Measurements from ENCODE around the gene SCGN. TPM values are rescaled to one million over a fixed set of nuclear protein-coding genes. Genes with fewer than 3 reads are reported as not detected.

SCGN gene
- total and polyA plus RNA-seq, 9 of the 15 experiments (the other 6 are each of a cell fraction or from before 2014, with no cell fraction given) = not detected

DNA sequence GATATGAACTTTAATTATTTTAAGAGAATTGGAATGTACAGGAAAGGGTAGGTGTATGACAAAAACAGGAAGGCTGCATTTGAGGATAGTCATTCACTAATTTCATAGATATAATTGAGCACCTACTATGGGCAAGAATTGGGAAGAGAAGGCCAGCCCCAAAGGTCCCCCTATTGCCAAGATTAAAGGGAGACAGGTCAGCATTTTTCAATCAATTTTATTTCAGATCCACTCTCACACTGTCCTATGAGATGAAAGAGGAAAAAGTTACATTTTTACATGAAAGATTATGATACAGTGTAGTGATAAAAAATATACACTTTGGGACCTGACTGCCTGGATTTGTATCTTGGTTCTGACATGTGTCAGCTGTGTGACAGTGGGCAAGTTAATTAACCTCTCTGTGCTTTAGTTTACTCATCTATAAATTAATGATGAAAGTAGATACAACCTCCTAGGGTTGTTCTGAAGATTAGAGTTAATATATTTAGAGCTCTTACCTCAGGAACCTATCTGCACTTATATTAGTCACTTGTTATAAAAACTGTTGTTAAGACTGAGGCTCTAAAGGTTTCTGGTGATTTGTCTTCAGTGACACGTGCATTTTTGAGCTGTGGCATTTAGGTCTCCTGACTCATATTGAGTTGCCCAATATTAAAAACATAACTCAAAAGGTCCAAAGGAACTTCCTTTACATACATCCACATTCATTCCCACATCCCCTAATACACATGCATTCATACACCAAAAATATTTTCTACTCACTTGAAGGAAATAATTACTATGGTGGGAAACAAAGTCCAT is 45.7 kb downstream of the SCGN start (continued):
- TF ChIP-seq LCOR (CRISPR knock-in tag; IDR thresholded peaks at IDR 0.05) = no peak
- TF ChIP-seq KLF6 (CRISPR knock-in tag; IDR thresholded peaks at IDR 0.05; ENCODE audit: borderline replicate concordance) = no peak
- TF ChIP-seq ZFP36 (IDR thresholded peaks at IDR 0.05; ENCODE audit: low read depth, low read length, partially characterized antibody) = peak; percentile 82
- TF ChIP-seq, protein P1, sequence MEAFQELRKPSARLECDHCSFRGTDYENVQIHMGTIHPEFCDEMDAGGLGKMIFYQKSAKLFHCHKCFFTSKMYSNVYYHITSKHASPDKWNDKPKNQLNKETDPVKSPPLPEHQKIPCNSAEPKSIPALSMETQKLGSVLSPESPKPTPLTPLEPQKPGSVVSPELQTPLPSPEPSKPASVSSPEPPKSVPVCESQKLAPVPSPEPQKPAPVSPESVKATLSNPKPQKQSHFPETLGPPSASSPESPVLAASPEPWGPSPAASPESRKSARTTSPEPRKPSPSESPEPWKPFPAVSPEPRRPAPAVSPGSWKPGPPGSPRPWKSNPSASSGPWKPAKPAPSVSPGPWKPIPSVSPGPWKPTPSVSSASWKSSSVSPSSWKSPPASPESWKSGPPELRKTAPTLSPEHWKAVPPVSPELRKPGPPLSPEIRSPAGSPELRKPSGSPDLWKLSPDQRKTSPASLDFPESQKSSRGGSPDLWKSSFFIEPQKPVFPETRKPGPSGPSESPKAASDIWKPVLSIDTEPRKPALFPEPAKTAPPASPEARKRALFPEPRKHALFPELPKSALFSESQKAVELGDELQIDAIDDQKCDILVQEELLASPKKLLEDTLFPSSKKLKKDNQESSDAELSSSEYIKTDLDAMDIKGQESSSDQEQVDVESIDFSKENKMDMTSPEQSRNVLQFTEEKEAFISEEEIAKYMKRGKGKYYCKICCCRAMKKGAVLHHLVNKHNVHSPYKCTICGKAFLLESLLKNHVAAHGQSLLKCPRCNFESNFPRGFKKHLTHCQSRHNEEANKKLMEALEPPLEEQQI (IDR thresholded peaks at IDR 0.05) = no peak
- TF ChIP-seq, protein P2, sequence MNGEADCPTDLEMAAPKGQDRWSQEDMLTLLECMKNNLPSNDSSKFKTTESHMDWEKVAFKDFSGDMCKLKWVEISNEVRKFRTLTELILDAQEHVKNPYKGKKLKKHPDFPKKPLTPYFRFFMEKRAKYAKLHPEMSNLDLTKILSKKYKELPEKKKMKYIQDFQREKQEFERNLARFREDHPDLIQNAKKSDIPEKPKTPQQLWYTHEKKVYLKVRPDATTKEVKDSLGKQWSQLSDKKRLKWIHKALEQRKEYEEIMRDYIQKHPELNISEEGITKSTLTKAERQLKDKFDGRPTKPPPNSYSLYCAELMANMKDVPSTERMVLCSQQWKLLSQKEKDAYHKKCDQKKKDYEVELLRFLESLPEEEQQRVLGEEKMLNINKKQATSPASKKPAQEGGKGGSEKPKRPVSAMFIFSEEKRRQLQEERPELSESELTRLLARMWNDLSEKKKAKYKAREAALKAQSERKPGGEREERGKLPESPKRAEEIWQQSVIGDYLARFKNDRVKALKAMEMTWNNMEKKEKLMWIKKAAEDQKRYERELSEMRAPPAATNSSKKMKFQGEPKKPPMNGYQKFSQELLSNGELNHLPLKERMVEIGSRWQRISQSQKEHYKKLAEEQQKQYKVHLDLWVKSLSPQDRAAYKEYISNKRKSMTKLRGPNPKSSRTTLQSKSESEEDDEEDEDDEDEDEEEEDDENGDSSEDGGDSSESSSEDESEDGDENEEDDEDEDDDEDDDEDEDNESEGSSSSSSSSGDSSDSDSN (IDR thresholded peaks at IDR 0.05; ENCODE audit: borderline replicate concordance in 1 of 2, low read depth in 2 of 2, low read length in 2 of 2) = no peak
- no peak for TF ChIP-seq HNRNPH1 (optimal IDR thresholded peaks at IDR 0.05; ENCODE audit: low read depth, low read length)
- TF ChIP-seq L3MBTL2 (IDR thresholded peaks at IDR 0.05) = no peak
- no peak for TF ChIP-seq ZNF384 (IDR thresholded peaks at IDR 0.05; ENCODE audit: low read depth, low read length)
- no peak for TF ChIP-seq PHTF2 (CRISPR knock-in tag; IDR thresholded peaks at IDR 0.05)
- peak; percentile 82 for TF ChIP-seq BCOR (IDR thresholded peaks at IDR 0.05)
- TF ChIP-seq CBX1 (IDR thresholded peaks at IDR 0.05; ENCODE audit: low read depth) = no peak
- TF ChIP-seq MEIS2 (IDR thresholded peaks at IDR 0.05; ENCODE audit: partially characterized antibody) = no peak
- TF ChIP-seq ETV5 (CRISPR knock-in tag; IDR thresholded peaks at IDR 0.05; ENCODE audit: low read depth) = no peak
- TF ChIP-seq TCF7L2 (IDR thresholded peaks at IDR 0.05; ENCODE audit: low read depth, low read length) = no peak
- TF ChIP-seq ZNF224 (CRISPR knock-in tag; IDR thresholded peaks at IDR 0.05) = no peak
- no peak for TF ChIP-seq LEF1 (IDR thresholded peaks at IDR 0.05)
- TF ChIP-seq ZNF311 (CRISPR knock-in tag; IDR thresholded peaks at IDR 0.05) = no peak
- TF ChIP-seq KDM1A (IDR thresholded peaks at IDR 0.05) = peak in 1 of 2 experiments; percentile 41; a peak in 2 of 4 replicates
- TF ChIP-seq ZNF253 (CRISPR knock-in tag; conservative IDR thresholded peaks at IDR 0.05) = no peak
- no peak for TF ChIP-seq JUN (IDR thresholded peaks at IDR 0.05; ENCODE audit: borderline replicate concordance, low read depth, low read length)
- no peak for TF ChIP-seq JUN (CRISPR knock-in tag; IDR thresholded peaks at IDR 0.05; ENCODE audit: borderline replicate concordance)
- TF ChIP-seq MCM3 (IDR thresholded peaks at IDR 0.05) = no peak
- TF ChIP-seq HSF4 (CRISPR knock-in tag; IDR thresholded peaks at IDR 0.05; ENCODE audit: borderline replicate concordance) = no peak

Measured in K562 (cell line).